HCEC 1CT (cell line): Measurements from ENCODE around the gene TXNRD2.

ENCODE experiments used
- DNase-seq: peaks from one replicate; pipeline ENCODE4 v3.0.0-alpha.2; 2017

Gene TXNRD2

GRCh38 chr22:19979712-19980493 is 38.3 kb upstream of the TXNRD2 start:
- no peak for DNase-seq

- DNase-seq, result no peak
Measured at GRCh38 chr22:19978748-19979147, 37.1 kb upstream of the TXNRD2 start.

- DNase-seq, result no peak
Measured at GRCh38 chr22:19977296-19978243, 36.0 kb upstream of the TXNRD2 start.

- no peak for DNase-seq
Measured at GRCh38 chr22:19976671-19977070, 35.1 kb upstream of the TXNRD2 start.

- DNase-seq, result no peak
Measured at GRCh38 chr22:19975707-19976035, 34.1 kb upstream of the TXNRD2 start.

- DNase-seq, result no peak
Measured at GRCh38 chr22:19974935-19975706, 33.5 kb upstream of the TXNRD2 start.

- peak; percentile 24 for DNase-seq
Measured at GRCh38 chr22:19974268-19974861, 32.7 kb upstream of the TXNRD2 start.

- no peak for DNase-seq
Measured at GRCh38 chr22:19973551-19974267, 32.1 kb upstream of the TXNRD2 start.

- no peak for DNase-seq
Measured at GRCh38 chr22:19972652-19973550, 31.3 kb upstream of the TXNRD2 start.

GRCh38 chr22:19972251-19972650 is 30.6 kb upstream of the TXNRD2 start:
- DNase-seq, result no peak

- DNase-seq, result no peak
Measured at GRCh38 chr22:19971276-19972124, 29.9 kb upstream of the TXNRD2 start.

GRCh38 chr22:19970479-19971275 is 29.1 kb upstream of the TXNRD2 start:
- peak; percentile 25 for DNase-seq

GRCh38 chr22:19970031-19970478 is 28.4 kb upstream of the TXNRD2 start:
- DNase-seq, result no peak

GRCh38 chr22:19969141-19969928 is 27.7 kb upstream of the TXNRD2 start:
- no peak for DNase-seq

GRCh38 chr22:19968450-19968891 is 26.9 kb upstream of the TXNRD2 start:
- no peak for DNase-seq

- DNase-seq, result no peak
Measured at GRCh38 chr22:19967850-19968449, 26.3 kb upstream of the TXNRD2 start.

GRCh38 chr22:19966908-19967750 is 25.5 kb upstream of the TXNRD2 start:
- DNase-seq, result no peak
